Ascending aorta (tissue), 2 donors: Measurements from ENCODE around the gene FBXO31. TPM values are rescaled to one million over a fixed set of nuclear protein-coding genes. Genes with fewer than 3 reads are reported as not detected.

Source experiments
- DNase-seq, 2 donors: peaks; one replicate each; pipeline ENCODE4 v3.0.0-alpha.2; 2019; ENCODE audit warnings: low spot score in 2 of 2
- H3K27ac ChIP-seq, 2 donors: fragments of 200-600 bp; sonication (generic); one replicate each; pipeline ENCODE4 v1.5.1; 2016 to 2017; ENCODE audit warnings: mild to moderate bottlenecking in 1 of 2
- H3K27me3 ChIP-seq: fragments of 200-600 bp; sonication (generic); one replicate; pipeline ENCODE4 v1.5.1; 2017
- H3K36me3 ChIP-seq, 2 donors: fragments of 200-600 bp; sonication (generic); one replicate each; pipeline ENCODE4 v1.5.1; 2016
- H3K4me1 ChIP-seq, 2 donors: fragments of 200-600 bp; sonication (generic); one replicate each; pipeline ENCODE4 v1.5.1; 2016 to 2017; ENCODE audit warnings: mild to moderate bottlenecking in 1 of 2
- H3K4me3 ChIP-seq, 2 donors: fragments of 200-600 bp; sonication (generic); one replicate each; pipeline ENCODE4 v1.5.1; 2016 to 2017; ENCODE audit warnings: mild to moderate bottlenecking in 1 of 2
- H3K9me3 ChIP-seq, 2 donors: fragments of 200-600 bp; sonication (generic); one replicate each; pipeline ENCODE4 v1.5.1; 2016
- CTCF ChIP-seq, 3 experiments: fragments of 200-600 bp in 2 of 3; fragments of 450-650 bp in 1 of 3; sonication (generic) in 2 of 3; IDR thresholded peaks; one replicate each; pipeline ENCODE4 v1.5.1; 2016 to 2019; ENCODE audit warnings: antibody characterized with exemption in 3 of 3, mild to moderate bottlenecking in 1 of 3, moderate library complexity in 1 of 3
- intact Hi-C: fragments of 100-400 bp; cut with DNase I; formaldehyde crosslinking; loops from one replicate; pipeline ENCODE4 v1.15.1; 2023
- total RNA-seq: library from RNA; depleted of rRNA; stranded (reverse); fragments of >200 nt; gene quantifications from one replicate; pipeline ENCODE4 v1.1.0, GENCODE V29; 2016

FBXO31 gene
- total RNA-seq, 1 donor from 2014 or later, result 224 TPM

- DNase-seq, result no peak
- no peak for TF ChIP-seq CTCF (IDR thresholded peaks at IDR 0.05)
- Histone ChIP-seq H3K9me3 (no peaks in the 10 kb centered on the region), H3K27me3 (no peaks in the 10 kb centered on the region), H3K4me1 (no peaks in the 10 kb centered on the region), H3K4me3 (no peak overlapping the region), H3K27ac (no peak overlapping the region), H3K36me3 (no peaks in the 10 kb centered on the region)
- intact Hi-C loops, result no loop called here
Observed at GRCh38 chr16:87306516-87306915, 77.1 kb downstream of the FBXO31 start.

DNA sequence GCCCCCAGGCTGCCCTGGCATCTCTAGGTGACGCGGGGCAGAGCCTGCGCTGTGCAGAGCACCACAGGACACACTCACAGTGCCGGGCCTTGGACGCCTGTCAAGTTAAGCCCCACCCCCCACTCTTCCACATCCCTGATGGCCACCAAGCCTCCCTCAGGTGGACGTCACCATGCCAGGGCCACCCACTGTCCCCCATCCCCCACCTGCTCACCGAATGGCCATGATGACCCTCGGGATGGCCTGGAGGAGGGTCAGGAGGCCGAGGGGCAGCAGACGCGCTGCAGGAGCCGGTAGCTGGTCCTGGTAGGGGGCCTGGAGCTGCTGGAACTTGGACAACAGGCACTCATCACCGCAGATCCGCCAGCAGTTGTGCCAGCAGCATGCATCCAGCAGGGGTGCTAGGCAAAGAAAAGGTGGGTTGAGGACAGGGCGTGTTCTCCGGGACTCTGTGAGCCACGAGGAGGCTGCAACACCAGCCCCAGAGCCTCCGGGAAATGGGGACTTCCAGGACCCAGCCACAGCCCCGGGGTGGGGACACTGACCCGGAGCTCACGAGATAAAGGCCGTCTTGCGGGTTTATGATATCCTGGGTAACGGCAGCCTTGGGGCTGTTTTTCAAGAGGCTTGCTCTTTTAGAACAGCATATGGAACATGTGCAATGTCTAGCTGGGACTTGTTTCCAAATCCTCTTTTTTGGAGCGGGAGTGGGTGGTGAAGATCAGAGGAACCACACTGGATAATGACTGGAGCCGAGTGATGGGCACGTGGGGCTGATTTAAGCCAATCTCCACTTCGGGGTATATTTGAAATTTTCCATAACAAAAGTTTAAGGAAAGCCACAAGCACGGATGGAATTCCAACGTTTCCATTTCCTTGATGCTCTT, 77.8 kb downstream of the FBXO31 start:
- Histone ChIP-seq H3K4me1 (no peaks in the 10 kb centered on the region), H3K27ac (no peak overlapping the region), H3K36me3 (no peaks in the 10 kb centered on the region), H3K9me3 (no peaks in the 10 kb centered on the region), H3K4me3 (no peak overlapping the region), H3K27me3 (no peaks in the 10 kb centered on the region)
- DNase-seq, result no peak
- intact Hi-C loops, result no loop called here
- TF ChIP-seq CTCF (IDR thresholded peaks at IDR 0.05), result no peak

DNA sequence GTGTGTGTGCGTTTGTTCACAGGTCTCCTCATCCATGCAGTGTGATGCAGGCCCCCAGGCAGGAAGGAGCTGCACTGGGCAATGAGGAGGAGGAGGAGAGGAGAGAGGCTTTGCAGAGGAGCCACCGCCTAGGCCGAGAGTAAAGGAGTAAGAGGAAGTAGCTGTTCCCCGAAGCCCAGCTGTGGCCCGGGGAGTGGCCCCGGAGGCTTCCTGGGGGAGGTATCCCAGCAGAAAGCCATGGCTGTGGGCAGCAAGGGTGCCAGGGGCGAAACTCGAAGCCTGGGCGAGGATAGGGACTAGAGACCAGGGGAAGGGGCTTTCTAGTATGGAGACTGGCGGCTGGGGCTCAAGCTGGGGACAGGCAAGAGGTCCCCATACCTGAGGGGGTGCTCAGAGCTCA, 78.6 kb downstream of the FBXO31 start:
- H3K4me1 ChIP-seq, result no peaks in the 10 kb centered on the region
- no peak overlapping the region for H3K4me3 ChIP-seq
- intact Hi-C loops, result no loop called here
- TF ChIP-seq CTCF (IDR thresholded peaks at IDR 0.05), result no peak
- no peaks in the 10 kb centered on the region for H3K36me3 ChIP-seq
- DNase-seq, result no peak
- no peaks in the 10 kb centered on the region for H3K9me3 ChIP-seq
- H3K27me3 ChIP-seq, result no peaks in the 10 kb centered on the region
- no peak overlapping the region for H3K27ac ChIP-seq

GRCh38 chr16:87303962-87304521, 79.5 kb downstream of the FBXO31 start:
- no peak for TF ChIP-seq CTCF (IDR thresholded peaks at IDR 0.05)
- DNase-seq, result no peak
- Histone ChIP-seq H3K9me3 (no peaks in the 10 kb centered on the region), H3K36me3 (no peaks in the 10 kb centered on the region), H3K27me3 (no peaks in the 10 kb centered on the region), H3K4me1 (no peaks in the 10 kb centered on the region), H3K4me3 (no peak overlapping the region), H3K27ac (no peak overlapping the region)
- intact Hi-C loops, result no loop called here

DNA sequence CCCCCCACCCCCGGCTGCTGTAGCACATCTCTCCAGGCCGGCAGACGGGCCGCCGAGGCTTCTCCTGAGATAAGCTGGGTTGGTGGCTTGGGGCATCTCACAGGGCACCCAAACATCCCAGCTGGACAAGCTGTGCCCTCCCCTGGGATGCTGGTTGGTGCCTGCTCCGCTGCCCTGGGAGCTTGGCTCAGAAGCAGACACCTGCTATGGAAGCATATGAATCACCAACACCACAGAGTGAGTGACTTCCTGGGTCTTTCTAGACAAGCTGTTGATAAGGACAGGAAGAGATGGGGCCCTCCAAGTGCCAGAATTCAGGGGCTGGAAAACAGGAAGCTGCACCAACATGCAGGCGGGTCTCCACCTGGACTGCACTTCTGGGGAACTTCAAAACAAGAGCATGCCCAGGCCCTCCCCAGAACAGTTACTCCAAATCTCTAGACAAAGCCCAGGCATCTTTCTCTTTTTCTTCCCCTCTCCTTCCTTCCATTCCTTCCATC, 80.1 kb downstream of the FBXO31 start:
- intact Hi-C loops, result no loop called here
- DNase-seq, result no peak

More for the DNA sequence above, 80.1 kb downstream of the FBXO31 start:
- no peaks in the 10 kb centered on the region for H3K9me3 ChIP-seq
- no peaks in the 10 kb centered on the region for H3K36me3 ChIP-seq
- H3K4me1 ChIP-seq, result no peaks in the 10 kb centered on the region
- no peak overlapping the region for H3K27ac ChIP-seq
- H3K27me3 ChIP-seq, result no peaks in the 10 kb centered on the region
- H3K4me3 ChIP-seq, result no peak overlapping the region
- no peak for TF ChIP-seq CTCF (IDR thresholded peaks at IDR 0.05)
